WI38 (cell line): ENCODE measurements around the gene WIPF2.

ENCODE experiments used
- H3K4me3 ChIP-seq: 2 replicates; pipeline ENCODE4 v1.5.1; 2011; ENCODE audit warnings: low read depth, mild to moderate bottlenecking, control low read depth, low read length
- CTCF ChIP-seq: IDR thresholded peaks from 2 replicates; pipeline ENCODE4 v1.5.1; 2012; ENCODE audit warnings: low read depth, mild to moderate bottlenecking, control low read depth, low read length

WIPF2 gene

GRCh38 chr17:40317880-40318829 lies 99.1 kb downstream of the WIPF2 start:
- TF ChIP-seq CTCF = no peak
- H3K4me3 ChIP-seq = peak overlapping the region; percentile 99

- 0 out of 2 replicates have a peak, but pooled peaks have one; percentile 5 for TF ChIP-seq CTCF
- peak overlapping the region; percentile 99 for H3K4me3 ChIP-seq
These were observed 99.8 kb downstream of the WIPF2 start for GRCh38 chr17:40318830-40319391.

- peak overlapping the region; percentile 99 for H3K4me3 ChIP-seq
- no peak for TF ChIP-seq CTCF
These were observed 100.8 kb downstream of the WIPF2 start for GRCh38 chr17:40319651-40320540.

GRCh38 chr17:40320756-40321523 lies 101.8 kb downstream of the WIPF2 start:
- H3K4me3 ChIP-seq = peak overlapping the region; percentile 21; the same call in 1 of the 2 replicates
- no peak for TF ChIP-seq CTCF

GRCh38 chr17:40321524-40321929 lies 102.4 kb downstream of the WIPF2 start:
- H3K4me3 ChIP-seq = no peak overlapping the region
- no peak for TF ChIP-seq CTCF

- peak overlapping the region; percentile 51 for H3K4me3 ChIP-seq
- TF ChIP-seq CTCF = no peak
These were observed 102.9 kb downstream of the WIPF2 start for GRCh38 chr17:40321961-40322357.
